OCI-LY7 (cell line): ENCODE results near the gene HNRNPL. TPM values are rescaled to one million over a fixed set of nuclear protein-coding genes. Genes with fewer than 3 reads are reported as not detected.

Source experiments
- BruUV-seq: library from RNA; stranded (reverse); fragments of 400-500 nt; replicated peaks from 2 replicates; lab custom pipeline; 2021; lab: Mats Ljungman, UMichigan
- CTCF ChIA-PET: fragments of 300-600 bp; sonication (Branson Sonifier 250); formaldehyde crosslinking; loops from one replicate; lab custom pipeline; 2022; ENCODE audit warnings: antibody characterized with exemption; ENCODE audit not compliant: unreplicated experiment; lab: Charles Lee
- POLR2A ChIA-PET: fragments of 300-600 bp; sonication (Branson Sonifier 250); formaldehyde crosslinking; loops from one replicate; lab custom pipeline; 2022; ENCODE audit warnings: antibody characterized with exemption; lab: Charles Lee
- DNase-seq: peaks from one replicate; pipeline ENCODE4 v3.0.0-alpha.2; 2015; ENCODE audit warnings: low spot score
- H2AFZ ChIP-seq: fragments of 200-600 bp; sonication (generic), shearing (Covaris generic); 2 replicates; pipeline ENCODE4 v1.6.1; 2014; ENCODE audit warnings: mild to moderate bottlenecking, antibody characterized with exemption, low read length, moderate library complexity
- H3K27ac ChIP-seq: fragments of 200-600 bp; sonication (generic); 2 replicates; pipeline ENCODE4 v1.5.1; 2014; ENCODE audit warnings: mixed run types, low read depth, mild to moderate bottlenecking, moderate library complexity, low read length, inconsistent platforms; ENCODE audit not compliant: poor library complexity, severe bottlenecking
- H3K36me3 ChIP-seq: fragments of 200-600 bp; sonication (generic); 2 replicates; pipeline ENCODE4 v1.6.1; 2014; ENCODE audit warnings: mild to moderate bottlenecking, antibody characterized with exemption, low read length, moderate library complexity, mixed read lengths; ENCODE audit not compliant: insufficient read depth
- H3K4me1 ChIP-seq: fragments of 200-600 bp; sonication (generic); 2 replicates; pipeline ENCODE4 v1.5.1; 2014; ENCODE audit warnings: mild to moderate bottlenecking, low read length; ENCODE audit not compliant: insufficient read depth, poor library complexity, severe bottlenecking
- H3K4me2 ChIP-seq: fragments of 200-600 bp; sonication (generic); 2 replicates; pipeline ENCODE4 v1.6.1; 2014; ENCODE audit warnings: mild to moderate bottlenecking, low read length
- H3K4me3 ChIP-seq: fragments of 200-600 bp; sonication (generic); 2 replicates; pipeline ENCODE4 v1.5.1; 2014; ENCODE audit warnings: mild to moderate bottlenecking, low read depth, low read length; ENCODE audit not compliant: poor library complexity, severe bottlenecking
- H3K79me2 ChIP-seq: fragments of 200-600 bp; sonication (generic); 2 replicates; pipeline ENCODE4 v1.6.1; 2016; ENCODE audit warnings: low read depth, mild to moderate bottlenecking, low read length, moderate library complexity, mixed read lengths; ENCODE audit not compliant: insufficient read depth
- H3K9me2 ChIP-seq: fragments of 200-600 bp; sonication (generic); 2 replicates; pipeline ENCODE4 v1.6.1; 2016; ENCODE audit warnings: mild to moderate bottlenecking, low read length, mixed read lengths; ENCODE audit not compliant: insufficient read depth
- H3K9me3 ChIP-seq: fragments of 200-600 bp; sonication (generic); 2 replicates; pipeline ENCODE4 v1.6.1; 2014; ENCODE audit warnings: mild to moderate bottlenecking, mixed run types, low read length, mixed read lengths
- H4K20me1 ChIP-seq: fragments of 200-600 bp; sonication (generic); 2 replicates; pipeline ENCODE4 v1.6.1; 2014; ENCODE audit warnings: mild to moderate bottlenecking, antibody characterized with exemption, low read length, moderate library complexity, mixed read lengths; ENCODE audit not compliant: insufficient read depth
- EZH2phosphoT487 ChIP-seq: fragments of 200-600 bp; sonication (generic); IDR thresholded peaks from 2 replicates; pipeline ENCODE4 v1.6.1; 2018; ENCODE audit warnings: low read depth, borderline replicate concordance, mild to moderate bottlenecking, mixed run types, antibody characterized with exemption, low read length, moderate library complexity, mixed read lengths
- intact Hi-C: fragments of 100-400 bp; cut with micrococcal nuclease; formaldehyde crosslinking; loops from one replicate; pipeline ENCODE4 v1.10.0; 2022; ENCODE audit not compliant: unreplicated experiment
- total RNA-seq, 2 experiments: library from RNA; depleted of rRNA in 1 of 2; stranded (reverse); fragments of >200 nt in 1 of 2; shearing (Covaris generic) in 1 of 2; gene quantifications; 2 replicates each; pipeline ENCODE4 v1.2.3, GENCODE V29; 2014 to 2022
- TF ChIP-seq, protein P1 (sequence below): fragments of 200-600 bp; sonication (generic); conservative IDR thresholded peaks from 2 replicates; pipeline ENCODE4 v1.5.1; 2014; ENCODE audit warnings: mild to moderate bottlenecking, antibody characterized with exemption, low read length, moderate library complexity, mixed read lengths

The HNRNPL gene
- total RNA-seq, 2 experiments from 2014 or later: 263 to 655 TPM

DNA sequence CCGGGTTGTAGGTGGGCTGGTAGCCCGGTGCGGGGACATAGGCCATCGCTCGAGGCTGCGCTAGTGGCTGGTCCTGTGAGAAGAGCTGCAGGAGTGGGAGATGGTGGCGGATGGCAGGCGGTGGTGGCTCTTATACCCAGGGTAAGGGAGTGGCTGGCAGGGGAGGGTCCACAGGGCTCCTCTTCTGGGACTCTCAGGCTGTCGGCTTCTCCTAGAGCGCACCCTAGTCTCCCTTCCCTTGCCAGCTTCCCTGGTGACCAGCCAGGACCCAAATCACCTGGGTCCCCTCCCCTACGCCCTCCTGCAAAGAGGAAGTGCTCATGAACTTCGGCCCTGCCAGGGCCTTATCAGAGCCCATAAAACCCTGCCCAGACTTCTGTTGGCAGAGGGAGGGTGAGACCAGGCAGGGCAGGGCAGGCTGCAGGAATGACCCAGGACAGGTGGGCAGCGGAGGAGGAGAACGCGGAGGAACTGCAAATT lies 36.9 kb downstream of the HNRNPL start, which contains the start of gene LGALS4:
Gene LGALS4, minus strand, starts transcription at position 105 of the 480 bp plus-strand sequence. Its CDS starts 59 bp downstream, at position 46.
- POLR2A ChIA-PET: no interaction called here
- TF ChIP-seq, protein P1, sequence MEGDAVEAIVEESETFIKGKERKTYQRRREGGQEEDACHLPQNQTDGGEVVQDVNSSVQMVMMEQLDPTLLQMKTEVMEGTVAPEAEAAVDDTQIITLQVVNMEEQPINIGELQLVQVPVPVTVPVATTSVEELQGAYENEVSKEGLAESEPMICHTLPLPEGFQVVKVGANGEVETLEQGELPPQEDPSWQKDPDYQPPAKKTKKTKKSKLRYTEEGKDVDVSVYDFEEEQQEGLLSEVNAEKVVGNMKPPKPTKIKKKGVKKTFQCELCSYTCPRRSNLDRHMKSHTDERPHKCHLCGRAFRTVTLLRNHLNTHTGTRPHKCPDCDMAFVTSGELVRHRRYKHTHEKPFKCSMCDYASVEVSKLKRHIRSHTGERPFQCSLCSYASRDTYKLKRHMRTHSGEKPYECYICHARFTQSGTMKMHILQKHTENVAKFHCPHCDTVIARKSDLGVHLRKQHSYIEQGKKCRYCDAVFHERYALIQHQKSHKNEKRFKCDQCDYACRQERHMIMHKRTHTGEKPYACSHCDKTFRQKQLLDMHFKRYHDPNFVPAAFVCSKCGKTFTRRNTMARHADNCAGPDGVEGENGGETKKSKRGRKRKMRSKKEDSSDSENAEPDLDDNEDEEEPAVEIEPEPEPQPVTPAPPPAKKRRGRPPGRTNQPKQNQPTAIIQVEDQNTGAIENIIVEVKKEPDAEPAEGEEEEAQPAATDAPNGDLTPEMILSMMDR: no peak
- no peak for TF ChIP-seq EZH2phosphoT487
- H3K4me3 ChIP-seq: no peak within 1 kb of the TSS
- H3K9me2 ChIP-seq: no peaks in the 10 kb centered on the region
- H3K27ac ChIP-seq: no peak within 1 kb of the TSS
- H3K9me3 ChIP-seq: no peaks in the 10 kb centered on the region
- intact Hi-C loops: no loop called here
- no peak within 1 kb of the TSS for H2AFZ ChIP-seq
- no peaks in the 10 kb centered on the region for H3K79me2 ChIP-seq
- no peaks in the 10 kb centered on the region for H4K20me1 ChIP-seq
- H3K4me1 ChIP-seq: no peaks in the 10 kb centered on the region
- DNase-seq: no peak
- H3K36me3 ChIP-seq: 0 out of 2 replicates have a peak, but pooled peaks cover 9% of the 10 kb centered on the region
- BruUV-seq: no TSS peak
- no peak within 1 kb of the TSS for H3K4me2 ChIP-seq
- CTCF ChIA-PET: no interaction called here

GRCh38 chr19:38812009-38812840 lies 37.6 kb downstream of the HNRNPL start:
- BruUV-seq: no TSS peak
- Histone ChIP-seq H3K9me3 (no peaks in the 10 kb centered on the region), H3K4me2 (no peak overlapping the region), H3K9me2 (no peaks in the 10 kb centered on the region), H4K20me1 (no peaks in the 10 kb centered on the region), H3K79me2 (no peaks in the 10 kb centered on the region), H2AFZ (no peak overlapping the region), H3K4me1 (no peaks in the 10 kb centered on the region), H3K36me3 (0 out of 2 replicates have a peak, but pooled peaks cover 9% of the 10 kb centered on the region), H3K4me3 (no peak overlapping the region), H3K27ac (no peak overlapping the region)
- DNase-seq: no peak
- TF ChIP-seq, protein P1: no peak
- TF ChIP-seq EZH2phosphoT487: no peak
- ChIA-PET CTCF (no interaction called here), POLR2A (interaction anchor here (0.5 kb wide), 1 partner anchor 46 kb away, joined by 3 read pairs; no protein-coding TSS in a partner anchor)
- intact Hi-C loops: no loop called here
